Ammon's horn (tissue), 1 donor: ENCODE measurements around the gene CLSTN1.

ENCODE experiments used
- DNase-seq: peaks from one replicate; pipeline ENCODE4 v3.0.0-alpha.2; 2016; ENCODE audit warnings: low spot score

Gene CLSTN1

DNA sequence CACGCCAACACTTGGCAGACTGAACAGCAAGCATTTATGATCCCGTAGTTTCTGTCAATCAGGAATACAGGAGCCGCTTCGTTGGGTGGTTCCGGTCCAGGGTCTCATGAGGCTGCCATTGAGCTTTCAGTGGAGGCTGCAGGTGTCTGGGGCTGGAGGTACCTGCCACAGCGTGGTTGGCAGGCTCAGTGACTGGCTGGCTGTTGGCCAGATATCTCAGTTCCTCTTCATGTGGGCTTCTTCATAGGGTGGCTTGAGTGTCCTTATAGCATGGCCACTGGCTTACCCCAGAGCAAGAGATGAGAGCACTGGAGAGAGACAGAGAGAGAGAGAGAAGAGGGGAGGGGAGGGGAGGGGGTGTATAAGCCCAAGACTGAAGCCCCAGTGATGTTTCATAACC, 142.9 kb downstream of the CLSTN1 start:
- no peak for DNase-seq

DNA sequence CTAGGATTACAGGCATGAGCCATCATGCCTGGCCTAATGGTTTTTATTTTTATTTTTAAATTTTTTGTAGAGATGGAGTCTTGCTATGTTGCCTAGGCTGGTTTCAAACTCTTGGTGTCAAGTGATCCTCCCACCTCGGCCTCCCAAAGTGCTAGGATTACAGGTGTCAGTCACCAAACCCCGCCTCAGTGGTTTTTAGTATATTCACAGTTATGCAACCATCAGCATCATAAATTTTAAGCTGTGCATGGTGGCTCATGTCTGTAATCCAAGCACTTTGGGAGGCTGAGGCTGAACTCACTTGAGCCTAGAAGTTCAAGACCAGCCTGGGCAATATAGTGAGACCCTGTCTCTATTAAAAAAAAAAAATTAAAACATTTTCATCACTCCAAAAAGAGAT, 143.7 kb downstream of the CLSTN1 start:
- no peak for DNase-seq
